Heart right ventricle (tissue), 16 donors: ENCODE results near the gene HPCAL1. TPM values are rescaled to one million over a fixed set of nuclear protein-coding genes. Genes with fewer than 3 reads are reported as not detected.
A peak's percentile ranks its signal among the peaks of the same experiment; 100 is the strongest.

Source experiments
- ATAC-seq, 8 donors: fragments of 200-7000 bp; cut with Tn5 transposase; one replicate each; pipeline ENCODE4 v1.9.1; 2020; ENCODE audit warnings: mild to moderate bottlenecking in 8 of 8, moderate library complexity in 8 of 8, moderate number of reproducible peaks in 1 of 8
- DNase-seq, 2 donors: peaks; one replicate each; pipeline ENCODE4 v3.0.0-alpha.2; 2020
- H3K27ac ChIP-seq, 10 donors: fragments of 200-600 bp; sonication (generic) in 2 of 10; one replicate each; pipeline versions ENCODE4 v1.5.0 to v1.8.0; 2020 to 2022; ENCODE audit warnings: mild to moderate bottlenecking in 3 of 10
- H3K27me3 ChIP-seq, 7 donors: fragments of 200-600 bp; one replicate each; pipeline ENCODE4 v1.8.0; 2021 to 2022; ENCODE audit warnings: mild to moderate bottlenecking in 2 of 7
- H3K36me3 ChIP-seq, 9 donors: fragments of 200-600 bp; sonication (generic) in 1 of 9; one replicate each; pipeline versions ENCODE4 v1.5.0 to v1.8.0; 2020 to 2022; ENCODE audit warnings: mild to moderate bottlenecking in 2 of 9
- H3K4me1 ChIP-seq, 9 donors: fragments of 200-600 bp; sonication (generic) in 1 of 9; one replicate each; pipeline versions ENCODE4 v1.5.0 to v1.8.0; 2020 to 2022; ENCODE audit warnings: mild to moderate bottlenecking in 4 of 9
- H3K4me3 ChIP-seq, 10 donors: fragments of 200-600 bp; sonication (generic) in 2 of 10; one replicate each; pipeline versions ENCODE4 v1.5.0 to v1.8.0; 2020 to 2022; ENCODE audit warnings: mild to moderate bottlenecking in 7 of 10, moderate library complexity in 2 of 10
- H3K9me3 ChIP-seq, 11 donors: fragments of 200-600 bp in 10 of 11; sonication (generic) in 2 of 11; one replicate each; pipeline versions ENCODE4 v1.5.0 to v1.8.0; 2013 to 2022; ENCODE audit warnings: mild to moderate bottlenecking in 2 of 11, control low read depth in 1 of 11, moderate library complexity in 1 of 11
- WGBS, 2 donors: extraction: QIAGEN DNeasy Blood & Tissue Kit; methylation state at CpG; one replicate each; pipeline ENCODE4 v1.1.7; 2013; ENCODE audit warnings: inconsistent platforms in 1 of 2; 5-methylcytosine and 5-hydroxymethylcytosine counted together
- intact Hi-C, 10 donors: fragments of 100-400 bp; cut with DNase I; formaldehyde crosslinking; loops; one replicate each; pipeline versions ENCODE4 v1.11.1 to v1.14.2; 2022
- polyA plus RNA-seq, 2 donors: library from polyadenylated mRNA; stranded (reverse); fragments of 200-250 nt; gene quantifications; one replicate each; pipeline ENCODE4 v1.2.3, GENCODE V29; 2013
- total RNA-seq, 10 donors: library from RNA; stranded (reverse); fragmentation: NEBNext Ultra II Directional in 3 of 10; extraction: Animal tissue kit (Norgen Biotek cat#: 25700) in 3 of 10; gene quantifications; one replicate each; pipeline versions ENCODE4 v1.2.1 to v1.2.4, GENCODE V29; 2021 to 2023
- TF ChIP-seq, protein P1 (sequence below), 9 donors: fragments of 200-600 bp; sonication (generic) in 2 of 9; IDR thresholded peaks; one replicate each; pipeline versions ENCODE4 v1.5.0 to v1.8.0; 2021 to 2022; ENCODE audit warnings: antibody characterized with exemption in 9 of 9, mild to moderate bottlenecking in 5 of 9, moderate library complexity in 1 of 9
- donor health status: Arrhythmogenic right ventricular cardiomyopathy.
- donor health status: ischemic (EF 13 %, LVEDD 7.1; RV severe dilation, severe dysfunction).
- donor health status: healthy with polysubstance abuse.
- donor health status: DM: no; HTN: yes; CAD: no.
- donor health status: DM: no; HTN: no; CAD: no.
- donor health status: ischemic (EF 25% LVEDD 6.9; RV normal size, moderate dysfunction).
- donor health status: ischemic (EF 25% LVEDD 5.7; RV mildly dilated, moderate dysfunction).
- donor health status: healthy.
- donor health status: DM: yes; HTN: yes; CAD: no.
- donor health status: Ischemic cardiomyopathy.
- donor health status: ischemic (EF 35%, LVEDD 5.7; RV mildly dilated, moderate dysfunction).
- donor health status: nonischemic (EF 11% LVEDD 7.7; RV severe dilation, severe dysfunction).
- donor health status: DM: yes; HTN: yes; CAD: no.
- donor health status: PGD.
- donor health status: ischemic (EF 29% LVEDD 5.4; RV normal size, mild dysfunction).
- donor health status: nonischemic (EF 23%, LVEDD 6.1; RV moderate dilation, normal function).

The HPCAL1 gene
- total and polyA plus RNA-seq, 12 donors: 15.8 to 49.2 (median 27.5) TPM

DNA sequence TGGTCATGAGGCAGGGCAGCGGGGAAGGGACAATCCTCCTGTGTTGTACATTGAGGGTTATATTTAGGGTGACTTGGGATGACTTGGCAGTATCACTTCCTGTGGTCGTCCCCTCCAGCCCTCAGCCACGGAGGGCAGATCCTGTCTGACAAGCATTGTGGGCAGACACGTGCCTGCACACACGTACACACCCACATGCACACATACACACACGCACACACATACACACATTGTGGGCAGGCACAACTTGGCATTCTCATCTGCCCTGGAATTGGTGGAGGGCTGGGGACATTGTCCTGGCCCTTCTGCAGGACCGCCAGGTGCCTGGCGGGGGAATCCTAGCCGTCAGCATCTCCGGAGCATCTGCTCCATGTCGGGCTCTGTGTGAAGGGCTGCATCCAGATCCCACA, 97.9 kb downstream of the HPCAL1 start:
- H3K9me3 ChIP-seq: no peaks in the 10 kb centered on the region
- peak overlapping the region in 9 of 10 donors; percentile 42 to 85 (median 74) for H3K27ac ChIP-seq
- peaks cover 19 to 81% (median 64%) of the 10 kb centered on the region in 9 donors for H3K4me1 ChIP-seq
- peaks cover 0 to 4% (median 0%) of the 10 kb centered on the region in 9 donors for H3K36me3 ChIP-seq
- H3K27me3 ChIP-seq: no peaks in the 10 kb centered on the region
- H3K4me3 ChIP-seq: no peak overlapping the region
- ATAC-seq: peak in 6 of 8 donors; percentile 1 to 36 (median 30)
- 68 to 83% methylated on average over 11 of the region's 11 CpGs for WGBS, 2 donors
- TF ChIP-seq, protein P1, sequence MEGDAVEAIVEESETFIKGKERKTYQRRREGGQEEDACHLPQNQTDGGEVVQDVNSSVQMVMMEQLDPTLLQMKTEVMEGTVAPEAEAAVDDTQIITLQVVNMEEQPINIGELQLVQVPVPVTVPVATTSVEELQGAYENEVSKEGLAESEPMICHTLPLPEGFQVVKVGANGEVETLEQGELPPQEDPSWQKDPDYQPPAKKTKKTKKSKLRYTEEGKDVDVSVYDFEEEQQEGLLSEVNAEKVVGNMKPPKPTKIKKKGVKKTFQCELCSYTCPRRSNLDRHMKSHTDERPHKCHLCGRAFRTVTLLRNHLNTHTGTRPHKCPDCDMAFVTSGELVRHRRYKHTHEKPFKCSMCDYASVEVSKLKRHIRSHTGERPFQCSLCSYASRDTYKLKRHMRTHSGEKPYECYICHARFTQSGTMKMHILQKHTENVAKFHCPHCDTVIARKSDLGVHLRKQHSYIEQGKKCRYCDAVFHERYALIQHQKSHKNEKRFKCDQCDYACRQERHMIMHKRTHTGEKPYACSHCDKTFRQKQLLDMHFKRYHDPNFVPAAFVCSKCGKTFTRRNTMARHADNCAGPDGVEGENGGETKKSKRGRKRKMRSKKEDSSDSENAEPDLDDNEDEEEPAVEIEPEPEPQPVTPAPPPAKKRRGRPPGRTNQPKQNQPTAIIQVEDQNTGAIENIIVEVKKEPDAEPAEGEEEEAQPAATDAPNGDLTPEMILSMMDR (IDR thresholded peaks at IDR 0.05): no peak
- intact Hi-C loops: loop anchor here in 5 of 10 donors (5.0 to 10.0 kb wide), 4 partner anchors 68 to 276 kb away; partner anchors contain the start of genes HPCAL1 (in 3 of the 5) and RRM2 (in 1 of the 5)
- peak in 1 of 2 donors; percentile 50 for DNase-seq

DNA sequence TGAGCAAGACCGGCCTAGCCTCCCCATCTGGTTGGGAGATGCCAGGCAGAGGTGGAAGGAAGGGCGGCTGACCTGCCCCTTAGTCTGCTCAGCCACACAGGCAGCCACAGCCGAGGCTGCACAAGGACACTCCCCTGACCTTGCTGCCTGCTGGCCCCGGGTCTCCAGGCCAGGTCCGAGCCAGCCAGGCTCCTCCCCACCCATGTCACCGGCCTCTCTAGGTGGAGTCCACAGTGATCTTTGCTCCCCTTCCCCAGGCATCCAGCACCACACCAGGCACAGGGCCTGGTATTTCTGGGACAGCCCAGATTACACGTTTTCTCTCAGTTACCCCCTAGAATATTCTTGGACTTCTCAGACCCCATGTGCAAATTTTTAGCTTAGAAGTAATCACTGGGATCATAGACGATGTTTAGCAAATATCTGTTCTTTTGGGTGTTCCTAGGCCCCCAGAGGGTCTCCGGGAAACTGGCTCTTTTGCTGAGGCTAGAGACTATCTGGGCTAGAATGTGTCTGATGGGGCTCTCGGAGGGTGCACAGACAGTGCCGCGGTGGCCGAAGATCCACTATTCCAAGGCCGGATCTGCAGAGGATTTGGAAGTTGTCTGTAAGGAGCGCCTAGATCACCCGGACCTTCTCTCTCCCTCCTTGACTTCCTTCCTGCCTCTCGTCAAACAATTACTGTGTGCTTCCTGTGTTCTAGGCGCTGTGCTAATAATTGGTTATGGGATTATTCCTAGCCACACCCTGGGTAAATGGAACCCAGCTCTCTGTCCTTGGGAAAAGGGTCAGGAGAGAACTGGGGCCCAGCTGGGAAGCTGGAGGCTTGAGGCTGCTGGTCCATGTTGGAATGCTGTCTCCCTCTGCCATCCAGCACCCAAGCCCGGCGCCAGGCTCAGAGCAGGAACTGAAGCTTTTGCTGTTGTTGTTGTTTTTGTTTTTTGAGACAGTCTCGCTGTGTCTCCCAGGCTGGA, 98.6 kb downstream of the HPCAL1 start:
- DNase-seq (peak in 1 of 2 donors; percentile 46), ATAC-seq (peak in 6 of 8 donors; percentile 2 to 50 (median 38))
- H3K9me3 ChIP-seq: no peaks in the 10 kb centered on the region
- peak overlapping the region in 2 of 10 donors; percentile 3 to 7 for H3K4me3 ChIP-seq
- 56 to 68% methylated on average over 21 of the region's 21 CpGs for WGBS, 2 donors
- peaks cover 23 to 88% (median 70%) of the 10 kb centered on the region in 9 donors for H3K4me1 ChIP-seq
- H3K27ac ChIP-seq: peak overlapping the region; percentile 46 to 85 (median 70)
- H3K27me3 ChIP-seq: no peaks in the 10 kb centered on the region
- peaks cover 0 to 4% (median 0%) of the 10 kb centered on the region in 9 donors for H3K36me3 ChIP-seq
- intact Hi-C loops: loop anchor here in 5 of 10 donors (5.0 to 10.0 kb wide), 4 partner anchors 69 to 276 kb away; partner anchors contain the start of genes HPCAL1 (in 3 of the 5) and RRM2 (in 1 of the 5)
- TF ChIP-seq, protein P1 (IDR thresholded peaks at IDR 0.05): no peak

DNA sequence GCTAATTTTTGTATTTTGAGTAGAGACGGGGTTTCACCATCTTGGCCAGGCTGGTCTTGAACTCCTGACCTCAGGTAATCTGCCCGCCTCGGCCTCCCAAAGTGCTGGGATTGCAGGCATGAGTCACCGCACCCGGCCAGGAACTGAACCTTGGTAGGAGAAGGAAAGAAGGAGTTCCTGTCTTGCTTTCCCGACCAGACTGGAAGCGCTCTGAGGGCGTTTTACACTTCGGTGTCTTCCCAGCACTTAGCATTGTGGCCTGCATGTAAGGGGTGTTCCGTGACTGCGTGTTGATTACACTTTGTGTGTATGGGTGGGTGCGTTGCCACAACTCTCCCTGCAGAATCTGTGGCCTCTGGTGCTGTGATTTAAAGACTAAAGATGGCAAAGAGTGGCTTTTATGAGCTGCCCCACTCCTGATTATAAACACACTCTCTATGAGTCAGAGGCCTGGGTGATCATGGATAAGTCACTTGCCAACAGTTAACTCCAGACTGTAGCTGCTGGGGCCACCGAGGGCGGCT, 99.4 kb downstream of the HPCAL1 start:
- TF ChIP-seq, protein P1 (IDR thresholded peaks at IDR 0.05): no peak
- WGBS, 2 donors: 78 to 80% methylated on average over 14 of the region's 14 CpGs
- peaks cover 23 to 91% (median 74%) of the 10 kb centered on the region in 9 donors for H3K4me1 ChIP-seq
- no peak for DNase-seq
- H3K27ac ChIP-seq: peak overlapping the region; percentile 46 to 85 (median 70)
- no peaks in the 10 kb centered on the region for H3K9me3 ChIP-seq
- H3K4me3 ChIP-seq: no peak overlapping the region
- intact Hi-C loops: loop anchor here in 5 of 10 donors (5.0 to 10.0 kb wide), 4 partner anchors 70 to 277 kb away; partner anchors contain the start of genes HPCAL1 (in 3 of the 5) and RRM2 (in 1 of the 5)
- H3K36me3 ChIP-seq: peaks cover 0 to 4% (median 0%) of the 10 kb centered on the region in 9 donors
- ATAC-seq: no peak
- H3K27me3 ChIP-seq: no peaks in the 10 kb centered on the region
